NCI-H748 treated with DMSO at 0.1 percent for 48 hours (cell line): Measurements from ENCODE around the gene LMX1A.

Experiments
- DNase-seq: peaks from one replicate; lab custom pipeline; 2025; lab: John Stamatoyannopoulos, UW

LMX1A gene

GRCh38 chr1:165367375-165367993 is 11.0 kb upstream of the LMX1A start:
- DNase-seq = peak; percentile 65

DNA sequence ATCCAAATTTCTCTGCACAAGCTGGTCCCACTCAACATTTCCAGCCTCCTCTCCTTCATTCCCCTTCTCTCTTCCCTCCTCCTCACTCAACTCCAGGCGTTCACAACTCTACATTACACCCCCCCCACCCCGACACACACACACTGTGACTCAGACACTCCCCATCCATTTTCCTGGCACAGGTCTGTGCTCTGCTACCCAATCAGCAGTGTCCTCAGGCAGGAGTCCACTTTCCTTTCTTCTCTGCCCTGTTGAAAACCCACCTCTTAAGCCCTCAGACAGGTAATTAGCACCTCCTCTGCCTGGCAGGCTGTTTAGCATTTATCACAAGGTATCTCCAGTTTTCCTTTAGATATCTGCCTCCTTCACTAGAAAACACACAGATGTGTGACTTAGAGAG is 8.8 kb upstream of the LMX1A start:
- DNase-seq = no peak

DNA sequence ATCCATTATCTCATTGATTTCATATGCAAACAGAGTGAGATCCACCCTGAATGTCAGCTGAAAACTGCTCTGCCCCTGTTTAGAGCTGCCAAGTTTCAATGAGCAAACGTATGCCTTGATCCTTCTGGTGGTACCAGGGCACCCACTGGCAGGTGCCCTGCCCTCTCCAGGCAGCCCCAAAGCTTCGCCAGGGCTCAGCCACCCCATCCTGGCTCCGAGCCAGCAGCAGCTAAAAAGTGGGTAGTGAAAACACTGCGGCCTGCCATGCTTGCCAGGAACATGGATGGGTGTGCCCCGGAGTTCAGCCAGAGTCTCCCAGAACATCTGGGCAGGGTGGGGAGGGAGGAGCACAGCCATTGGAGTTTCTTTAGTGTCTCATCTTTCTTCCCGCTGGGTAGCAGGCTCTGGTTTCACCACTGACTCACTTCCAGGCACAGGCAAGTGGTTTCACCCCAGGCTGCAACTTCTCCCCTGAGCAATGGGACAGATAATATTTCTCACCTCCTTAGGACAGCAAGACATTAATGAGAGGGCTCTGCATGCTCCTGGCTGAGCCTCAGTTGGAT is 8.1 kb upstream of the LMX1A start:
- DNase-seq = peak; percentile 15

GRCh38 chr1:165356876-165357275 is 361 bp upstream of the LMX1A start:
- DNase-seq = no peak

DNA sequence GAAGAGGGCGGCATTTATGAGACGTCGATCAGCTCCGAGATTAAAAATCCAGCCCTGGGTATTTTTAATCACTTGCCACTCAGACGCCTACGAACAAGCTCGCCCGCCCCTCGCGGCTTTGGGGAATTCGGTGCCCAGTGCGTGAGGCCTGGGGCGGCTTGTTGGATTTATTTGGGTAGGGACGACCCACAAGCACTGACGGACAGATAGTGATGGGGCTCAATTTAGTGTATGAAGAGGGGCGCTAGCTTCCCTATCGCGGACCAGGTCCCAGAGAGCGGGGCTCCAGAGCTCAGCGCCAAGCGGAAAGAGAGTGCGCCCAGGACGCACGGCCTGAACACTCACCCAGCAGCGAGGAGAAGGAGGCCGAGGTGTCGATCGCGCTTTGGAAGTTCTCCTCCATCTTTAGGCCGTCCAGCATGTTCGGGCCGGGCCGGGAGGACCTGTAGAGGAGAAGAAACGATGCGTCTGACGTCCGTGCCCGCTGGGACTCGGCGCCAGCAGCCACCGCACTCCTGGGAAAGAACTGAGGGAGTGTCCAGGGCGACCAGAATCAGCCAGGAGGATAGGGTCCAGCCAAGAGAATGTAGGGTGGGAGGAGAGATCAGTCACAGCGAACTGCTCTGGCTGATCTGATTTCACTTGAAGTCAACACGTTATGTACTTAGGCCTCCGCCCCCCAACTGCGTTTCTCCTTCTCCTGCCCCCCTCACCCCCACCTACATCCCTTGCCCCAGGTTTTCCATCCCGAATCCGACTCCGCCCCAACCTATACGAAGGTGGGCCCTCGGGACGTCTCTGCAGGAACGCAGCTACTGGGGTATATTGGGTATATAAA is 1.2 kb downstream of the LMX1A start:
- no peak for DNase-seq

DNA sequence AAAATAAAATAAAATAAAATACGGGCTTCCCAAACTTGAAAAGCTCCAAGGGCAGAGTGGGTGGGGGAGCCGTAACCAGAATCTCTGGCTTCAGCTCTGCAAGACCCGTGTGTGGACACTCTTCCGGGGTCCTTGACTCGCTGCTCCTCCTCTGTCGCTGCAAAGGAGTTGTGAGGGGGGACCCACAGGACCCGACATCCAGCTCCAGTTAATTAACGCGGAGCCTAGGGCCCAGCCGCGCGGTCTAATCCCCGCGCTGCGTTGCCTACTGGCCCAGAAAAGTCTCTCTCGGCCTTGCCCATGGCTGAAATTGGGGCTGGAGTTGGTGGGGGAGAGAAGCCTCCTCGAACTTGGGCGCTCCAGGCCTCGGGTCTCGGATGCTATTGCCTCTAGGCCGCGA is 1.8 kb downstream of the LMX1A start:
- DNase-seq = no peak

GRCh38 chr1:165353731-165354671 is 2.5 kb downstream of the LMX1A start:
- no peak for DNase-seq

- DNase-seq = no peak
Measured at GRCh38 chr1:165352442-165353293, 3.8 kb downstream of the LMX1A start.

DNA sequence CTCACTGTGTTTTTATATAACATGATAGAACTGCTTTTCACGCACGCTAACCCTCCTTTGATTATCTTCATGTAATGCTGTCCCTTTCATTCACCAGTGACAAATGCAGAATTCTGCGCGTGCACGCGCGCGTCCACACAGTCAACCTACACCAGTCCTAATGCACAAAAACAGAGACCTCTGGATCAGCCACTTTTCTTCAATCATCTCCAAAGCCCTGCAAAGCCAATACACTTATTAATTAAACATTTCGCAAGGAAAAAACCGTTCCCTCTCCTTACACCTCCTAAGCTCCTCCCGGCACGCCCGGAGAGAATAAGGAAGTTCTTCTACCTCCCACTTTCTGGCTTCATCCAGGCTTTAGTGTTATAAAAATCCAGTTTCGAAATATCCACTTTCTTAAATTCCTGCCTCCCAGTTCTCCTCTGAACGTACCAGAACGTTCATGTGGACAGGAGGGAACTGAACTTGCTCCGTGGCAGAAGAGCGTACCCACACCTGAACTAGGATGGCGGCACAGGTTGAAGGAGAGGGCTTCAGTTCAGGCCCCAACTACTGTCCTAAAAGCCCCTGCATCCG is 4.6 kb downstream of the LMX1A start:
- no peak for DNase-seq

- no peak for DNase-seq
Measured at GRCh38 chr1:165350840-165351239, 5.7 kb downstream of the LMX1A start.

DNA sequence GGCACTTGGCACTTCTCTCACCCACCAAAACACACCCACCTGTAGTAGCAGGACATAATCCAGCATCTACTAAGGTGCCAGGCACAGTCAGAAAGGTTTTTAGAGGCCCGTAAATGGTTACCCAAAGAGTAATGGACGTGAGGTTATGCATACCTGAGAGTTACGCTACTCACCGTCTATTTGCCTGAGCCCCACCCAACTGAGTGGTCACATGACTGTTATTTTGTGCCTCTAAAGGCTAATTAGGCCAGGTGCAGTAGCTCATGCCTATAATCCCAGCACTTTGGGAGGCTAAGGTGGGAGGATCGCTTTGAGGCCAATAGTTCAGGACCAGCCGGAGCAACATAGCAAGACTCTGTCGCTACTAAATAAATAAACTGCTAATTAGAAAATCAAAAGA is 11.0 kb downstream of the LMX1A start:
- DNase-seq = no peak

GRCh38 chr1:165344736-165345135 is 11.8 kb downstream of the LMX1A start:
- DNase-seq = no peak

- no peak for DNase-seq
Measured at GRCh38 chr1:165344198-165344597, 12.3 kb downstream of the LMX1A start.

- DNase-seq = no peak
Measured at GRCh38 chr1:165342587-165342986, 13.9 kb downstream of the LMX1A start.

GRCh38 chr1:165342168-165342567 is 14.3 kb downstream of the LMX1A start:
- DNase-seq = no peak

GRCh38 chr1:165339164-165339563 is 17.4 kb downstream of the LMX1A start:
- DNase-seq = no peak

- no peak for DNase-seq
Measured at GRCh38 chr1:165330483-165330882, 26.0 kb downstream of the LMX1A start.

- no peak for DNase-seq
Measured at GRCh38 chr1:165329104-165329503, 27.4 kb downstream of the LMX1A start.

GRCh38 chr1:165328136-165328535 is 28.4 kb downstream of the LMX1A start:
- no peak for DNase-seq

- DNase-seq = no peak
Measured at GRCh38 chr1:165327538-165327937, 29.0 kb downstream of the LMX1A start.
